HEK293 (cell line): ENCODE measurements around the gene ZNF222.
A peak's percentile ranks its signal among the peaks of the same experiment; 100 is the strongest.

ENCODE experiments used
- AEBP2 ChIP-seq: fragments of 450-650 bp; formaldehyde crosslinking; IDR thresholded peaks from 2 replicates; pipeline ENCODE4 v1.5.1; 2016; ENCODE audit warnings: missing biosample characterization, missing genetic modification characterization, borderline replicate concordance
- BCL11B ChIP-seq: fragments of 450-650 bp; formaldehyde crosslinking; IDR thresholded peaks from 2 replicates; pipeline ENCODE4 v1.5.1; 2016; ENCODE audit warnings: low read depth, missing biosample characterization, missing genetic modification characterization
- GLIS1 ChIP-seq: fragments of 450-650 bp; formaldehyde crosslinking; IDR thresholded peaks from 2 replicates; pipeline ENCODE4 v1.5.1; 2016; ENCODE audit warnings: missing biosample characterization, missing genetic modification characterization
- KLF17 ChIP-seq: fragments of 450-650 bp; formaldehyde crosslinking; IDR thresholded peaks from 2 replicates; pipeline ENCODE4 v1.5.1; 2016; ENCODE audit warnings: missing biosample characterization, missing genetic modification characterization
- KLF9 ChIP-seq: fragments of 450-650 bp; formaldehyde crosslinking; IDR thresholded peaks from 2 replicates; pipeline ENCODE4 v1.5.1; 2016; ENCODE audit warnings: missing biosample characterization, missing genetic modification characterization, low read depth
- MEIS1 ChIP-seq: sonication (generic); formaldehyde crosslinking; IDR thresholded peaks from 2 replicates; pipeline ENCODE4 v1.8.1; 2022; ENCODE audit warnings: missing genetic modification reagents, mild to moderate bottlenecking, borderline replicate concordance
- ZBTB10 ChIP-seq: fragments of 450-650 bp; formaldehyde crosslinking; IDR thresholded peaks from 2 replicates; pipeline ENCODE4 v1.5.1; 2016; ENCODE audit warnings: missing biosample characterization, missing genetic modification characterization
- ZBTB21 ChIP-seq: fragments of 450-650 bp; formaldehyde crosslinking; IDR thresholded peaks from 2 replicates; pipeline ENCODE4 v1.5.1; 2017; ENCODE audit warnings: missing biosample characterization, missing genetic modification characterization
- ZNF146 ChIP-seq: fragments of 450-650 bp; formaldehyde crosslinking; IDR thresholded peaks from 2 replicates; pipeline ENCODE4 v1.5.1; 2016; ENCODE audit warnings: missing biosample characterization, missing genetic modification characterization
- ZNF2 ChIP-seq: fragments of 450-650 bp; formaldehyde crosslinking; IDR thresholded peaks from 2 replicates; pipeline ENCODE4 v1.5.1; 2016; ENCODE audit warnings: missing biosample characterization, missing genetic modification characterization
- ZNF518A ChIP-seq: fragments of 450-650 bp; formaldehyde crosslinking; conservative IDR thresholded peaks from 2 replicates; pipeline ENCODE4 v1.5.1; 2016; ENCODE audit warnings: low read depth, missing biosample characterization, missing genetic modification characterization
- ZNF596 ChIP-seq: fragments of 450-650 bp; IDR thresholded peaks from 2 replicates; pipeline ENCODE4 v1.5.0; 2018; ENCODE audit warnings: missing biosample characterization, mild to moderate bottlenecking, missing genetic modification characterization, moderate library complexity
- ZNF658 ChIP-seq: fragments of 450-650 bp; formaldehyde crosslinking; IDR thresholded peaks from 2 replicates; pipeline ENCODE4; 2016; ENCODE audit warnings: missing biosample characterization, missing genetic modification characterization
- ZNF660 ChIP-seq: fragments of 450-650 bp; IDR thresholded peaks from 2 replicates; pipeline ENCODE4 v1.5.1; 2018; ENCODE audit warnings: missing biosample characterization, mild to moderate bottlenecking, missing genetic modification characterization
- ZNF701 ChIP-seq: fragments of 450-650 bp; formaldehyde crosslinking; IDR thresholded peaks from 2 replicates; pipeline ENCODE4 v1.5.1; 2016; ENCODE audit warnings: missing biosample characterization, missing genetic modification characterization
- TF ChIP-seq, protein P1 (sequence below): fragments of 450-650 bp; formaldehyde crosslinking; IDR thresholded peaks from 2 replicates; pipeline ENCODE4 v1.5.1; 2017; ENCODE audit warnings: missing biosample characterization, missing genetic modification characterization
- TF ChIP-seq, protein P2 (sequence below): fragments of 450-650 bp; formaldehyde crosslinking; IDR thresholded peaks from 2 replicates; pipeline ENCODE4 v1.5.1; 2016; ENCODE audit warnings: missing biosample characterization, missing genetic modification characterization
- TF ChIP-seq, protein P3 (sequence below): fragments of 450-650 bp; formaldehyde crosslinking; IDR thresholded peaks from 2 replicates; pipeline ENCODE4 v1.5.1; 2016; ENCODE audit warnings: missing biosample characterization, missing genetic modification characterization

ZNF222 gene

GRCh38 chr19:44071824-44072542 is 46.8 kb downstream of the ZNF222 start, which contains the start of gene ZNF284 (continued):
- no peak for TF ChIP-seq AEBP2 (tag by site-specific recombination)
- peak; percentile 78 for TF ChIP-seq ZBTB10 (tag by site-specific recombination)
- TF ChIP-seq, protein P1, sequence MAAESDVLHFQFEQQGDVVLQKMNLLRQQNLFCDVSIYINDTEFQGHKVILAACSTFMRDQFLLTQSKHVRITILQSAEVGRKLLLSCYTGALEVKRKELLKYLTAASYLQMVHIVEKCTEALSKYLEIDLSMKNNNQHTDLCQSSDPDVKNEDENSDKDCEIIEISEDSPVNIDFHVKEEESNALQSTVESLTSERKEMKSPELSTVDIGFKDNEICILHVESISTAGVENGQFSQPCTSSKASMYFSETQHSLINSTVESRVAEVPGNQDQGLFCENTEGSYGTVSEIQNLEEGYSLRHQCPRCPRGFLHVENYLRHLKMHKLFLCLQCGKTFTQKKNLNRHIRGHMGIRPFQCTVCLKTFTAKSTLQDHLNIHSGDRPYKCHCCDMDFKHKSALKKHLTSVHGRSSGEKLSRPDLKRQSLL = peak; percentile 90
- peak; percentile 97 for TF ChIP-seq ZBTB21 (tag by site-specific recombination)
- TF ChIP-seq KLF9 (tag by site-specific recombination) = peak; percentile 86
- TF ChIP-seq ZNF2 (tag by site-specific recombination) = peak; percentile 99
- peak; percentile 90 for TF ChIP-seq ZNF660
- TF ChIP-seq GLIS1 (tag by site-specific recombination) = peak; percentile 99
- TF ChIP-seq ZNF596 (tag by site-specific recombination) = no peak
- no peak for TF ChIP-seq BCL11B
- peak; percentile 24; the same call in 1 of the 2 replicates for TF ChIP-seq ZNF146 (tag by site-specific recombination)
- TF ChIP-seq, protein P2, sequence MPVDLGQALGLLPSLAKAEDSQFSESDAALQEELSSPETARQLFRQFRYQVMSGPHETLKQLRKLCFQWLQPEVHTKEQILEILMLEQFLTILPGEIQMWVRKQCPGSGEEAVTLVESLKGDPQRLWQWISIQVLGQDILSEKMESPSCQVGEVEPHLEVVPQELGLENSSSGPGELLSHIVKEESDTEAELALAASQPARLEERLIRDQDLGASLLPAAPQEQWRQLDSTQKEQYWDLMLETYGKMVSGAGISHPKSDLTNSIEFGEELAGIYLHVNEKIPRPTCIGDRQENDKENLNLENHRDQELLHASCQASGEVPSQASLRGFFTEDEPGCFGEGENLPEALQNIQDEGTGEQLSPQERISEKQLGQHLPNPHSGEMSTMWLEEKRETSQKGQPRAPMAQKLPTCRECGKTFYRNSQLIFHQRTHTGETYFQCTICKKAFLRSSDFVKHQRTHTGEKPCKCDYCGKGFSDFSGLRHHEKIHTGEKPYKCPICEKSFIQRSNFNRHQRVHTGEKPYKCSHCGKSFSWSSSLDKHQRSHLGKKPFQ = no peak; the same call in 1 of the 2 replicates
- peak; percentile 61 for TF ChIP-seq KLF17 (tag by site-specific recombination)
- TF ChIP-seq ZNF701 = 0 out of 2 replicates have a peak, but pooled peaks have one; percentile 20
- TF ChIP-seq, protein P3, sequence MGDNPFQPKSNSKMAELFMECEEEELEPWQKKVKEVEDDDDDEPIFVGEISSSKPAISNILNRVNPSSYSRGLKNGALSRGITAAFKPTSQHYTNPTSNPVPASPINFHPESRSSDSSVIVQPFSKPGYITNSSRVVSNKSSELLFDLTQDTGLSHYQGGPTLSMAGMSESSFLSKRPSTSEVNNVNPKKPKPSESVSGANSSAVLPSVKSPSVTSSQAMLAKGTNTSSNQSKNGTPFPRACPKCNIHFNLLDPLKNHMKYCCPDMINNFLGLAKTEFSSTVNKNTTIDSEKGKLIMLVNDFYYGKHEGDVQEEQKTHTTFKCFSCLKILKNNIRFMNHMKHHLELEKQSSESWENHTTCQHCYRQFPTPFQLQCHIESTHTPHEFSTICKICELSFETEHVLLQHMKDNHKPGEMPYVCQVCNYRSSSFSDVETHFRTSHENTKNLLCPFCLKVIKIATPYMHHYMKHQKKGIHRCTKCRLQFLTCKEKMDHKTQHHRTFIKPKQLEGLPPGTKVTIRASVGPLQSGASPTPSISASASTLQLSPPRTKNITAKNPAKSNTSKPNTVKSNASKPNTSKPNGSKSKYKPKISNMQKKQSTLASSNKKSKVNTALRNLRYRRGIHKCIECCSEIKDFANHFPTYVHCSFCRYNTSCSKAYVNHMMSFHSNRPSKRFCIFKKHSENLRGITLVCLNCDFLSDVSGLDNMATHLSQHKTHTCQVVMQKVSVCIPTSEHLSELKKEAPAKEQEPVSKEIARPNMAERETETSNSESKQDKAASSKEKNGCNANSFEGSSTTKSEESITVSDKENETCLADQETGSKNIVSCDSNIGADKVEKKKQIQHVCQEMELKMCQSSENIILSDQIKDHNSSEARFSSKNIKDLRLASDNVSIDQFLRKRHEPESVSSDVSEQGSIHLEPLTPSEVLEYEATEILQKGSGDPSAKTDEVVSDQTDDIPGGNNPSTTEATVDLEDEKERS (tag by site-specific recombination) = peak; percentile 38
- no peak for TF ChIP-seq ZNF658
- peak; percentile 97 for TF ChIP-seq ZNF518A (tag by site-specific recombination)
- TF ChIP-seq MEIS1 (CRISPR knock-in tag) = no peak
